ENCODE results near the gene BRD2. TPM values are rescaled to one million over a fixed set of nuclear protein-coding genes. Genes with fewer than 3 reads are reported as not detected.
A peak's percentile ranks its signal among the peaks of the same experiment; 100 is the strongest.
"Not testable (repeated sequence)": the region's sequence is repeated elsewhere in the genome, so short reads cannot be mapped to it uniquely, and the experiment has no call there.

The BRD2 gene
- total RNA-seq (2014; rRNA removed; shearing (Covaris generic)), result 148 and 223 TPM in 2 replicates

DNA sequence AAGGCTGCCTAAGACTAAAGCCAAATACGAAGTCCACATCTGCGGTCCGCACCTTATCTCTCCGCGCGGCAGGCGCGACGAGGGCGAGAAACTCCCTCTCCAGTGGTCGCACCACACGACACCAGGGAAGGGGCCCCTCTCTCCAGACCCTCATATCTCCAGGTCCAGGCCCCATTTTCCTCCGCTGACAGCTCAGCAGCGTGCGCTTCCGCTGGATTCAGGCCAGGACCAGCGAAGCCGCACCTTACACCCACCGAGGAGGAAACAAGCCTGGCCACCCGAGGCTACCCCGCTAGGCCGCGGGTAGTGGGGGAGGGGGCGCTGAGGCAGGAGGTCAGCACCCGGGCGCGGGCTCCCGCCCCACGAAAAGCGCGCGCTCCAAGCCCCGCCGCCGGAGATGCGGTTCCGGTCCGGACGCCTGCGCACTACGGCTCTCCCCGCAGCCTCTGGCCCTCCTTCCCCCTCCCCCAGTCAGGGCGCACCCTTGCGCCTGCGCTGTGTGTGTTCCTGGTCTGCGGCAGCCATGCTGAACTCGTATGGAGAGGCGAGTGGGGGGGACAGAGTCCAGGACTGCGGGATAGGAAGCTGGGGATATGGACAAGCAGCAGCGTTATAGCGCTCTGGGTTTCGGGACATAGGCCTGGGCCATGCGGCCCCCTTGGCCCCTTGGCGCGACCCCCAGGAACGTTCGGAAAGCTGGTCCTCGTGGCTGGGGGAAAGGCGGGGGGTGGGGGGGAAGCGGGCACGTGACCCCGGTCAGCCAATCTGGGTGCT, at the start of gene BRD2:
Gene BRD2, plus strand, starts transcription at position 502 of the 774 bp plus-strand sequence. CDS start 4,305 bp downstream, outside the sequence.
- peak; percentile 98 for DNase-seq (ENCODE audit: low read depth)

DNA sequence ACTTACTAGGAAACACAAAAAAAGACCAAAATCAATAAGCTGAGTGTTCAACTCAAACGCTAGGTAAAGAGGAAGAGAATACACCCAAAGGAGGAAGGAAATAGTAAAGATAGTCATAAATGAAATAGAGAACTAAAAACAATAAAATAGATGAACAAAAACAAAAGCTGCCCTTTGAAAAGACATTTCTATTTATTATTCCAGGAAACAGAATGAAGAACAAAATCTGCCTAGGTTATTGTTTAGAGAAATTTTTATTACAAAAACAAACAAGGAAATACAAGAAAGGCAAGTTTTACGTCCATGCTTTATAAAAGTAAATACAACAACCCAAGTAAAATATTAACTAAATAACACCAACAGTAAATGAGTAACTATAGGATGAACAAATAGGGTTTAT, 47.7 kb upstream of the BRD2 start:
- no peak for DNase-seq (ENCODE audit: low read depth)

GRCh38 chr6:32922083-32922482, 46.3 kb upstream of the BRD2 start:
- no peak for DNase-seq (ENCODE audit: low read depth)

GRCh38 chr6:32931211-32931610, 37.2 kb upstream of the BRD2 start:
- DNase-seq (ENCODE audit: low read depth), result no peak

GRCh38 chr6:32932132-32932868, 36.1 kb upstream of the BRD2 start:
- peak; percentile 48 for DNase-seq (ENCODE audit: low read depth)

GRCh38 chr6:32933661-32934085, 34.7 kb upstream of the BRD2 start:
- DNase-seq (ENCODE audit: low read depth), result peak; percentile 79

DNA sequence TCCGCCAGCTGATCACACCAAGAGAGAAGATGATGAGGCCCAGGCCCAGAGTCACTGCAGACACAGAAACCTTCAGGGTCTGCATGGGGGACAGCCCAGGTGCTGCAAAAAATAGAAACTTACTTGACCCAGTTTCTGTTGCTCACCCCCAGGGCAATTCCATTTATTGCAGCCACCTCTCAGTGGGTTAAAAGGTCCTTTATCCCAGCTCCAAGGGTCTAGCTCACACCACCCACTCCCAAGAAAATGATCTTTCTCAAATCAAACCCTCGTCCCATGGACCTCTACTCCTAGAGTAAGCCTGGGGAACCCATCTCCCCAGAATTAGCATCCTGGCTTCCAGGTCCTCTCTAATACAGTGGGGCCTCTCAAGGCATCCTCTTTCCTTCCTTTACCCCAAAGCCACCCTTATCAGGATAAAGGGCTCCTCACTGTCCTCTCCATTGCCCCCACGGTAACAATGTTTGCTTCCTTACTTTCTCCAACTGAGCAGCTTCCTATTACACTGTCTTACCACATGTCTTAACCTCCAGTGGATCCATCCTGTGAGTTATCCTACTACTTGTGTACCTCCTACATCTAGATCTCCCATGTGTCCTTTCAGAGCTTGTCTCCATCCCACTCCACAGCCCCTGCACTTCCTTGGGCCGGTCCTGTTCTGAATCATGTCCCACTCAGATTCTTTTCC, 32.7 kb upstream of the BRD2 start:
- DNase-seq (ENCODE audit: low read depth), result no peak

GRCh38 chr6:32936239-32937152, 31.9 kb upstream of the BRD2 start:
- no peak for DNase-seq (ENCODE audit: low read depth)

DNA sequence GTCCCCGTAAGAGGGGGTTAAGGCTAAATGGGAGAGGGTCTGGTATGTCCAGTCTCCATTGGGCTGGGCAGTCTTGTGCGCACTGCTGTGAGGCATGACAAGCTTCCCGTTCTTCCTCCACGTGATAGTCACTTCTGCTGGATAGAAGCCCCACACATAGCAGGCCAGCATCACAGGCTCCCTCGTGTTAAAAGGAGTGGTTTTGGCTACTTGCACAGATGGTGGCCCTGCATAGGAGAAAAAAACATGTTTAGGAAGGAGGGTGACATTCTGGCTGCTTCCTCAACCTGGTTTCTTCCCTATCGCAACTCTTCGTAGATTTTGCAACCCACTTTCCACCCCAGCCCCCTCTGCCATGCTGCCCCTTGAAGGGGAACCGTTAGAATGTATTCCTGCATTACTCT, 31.2 kb upstream of the BRD2 start:
- no peak for DNase-seq (ENCODE audit: low read depth)

DNA sequence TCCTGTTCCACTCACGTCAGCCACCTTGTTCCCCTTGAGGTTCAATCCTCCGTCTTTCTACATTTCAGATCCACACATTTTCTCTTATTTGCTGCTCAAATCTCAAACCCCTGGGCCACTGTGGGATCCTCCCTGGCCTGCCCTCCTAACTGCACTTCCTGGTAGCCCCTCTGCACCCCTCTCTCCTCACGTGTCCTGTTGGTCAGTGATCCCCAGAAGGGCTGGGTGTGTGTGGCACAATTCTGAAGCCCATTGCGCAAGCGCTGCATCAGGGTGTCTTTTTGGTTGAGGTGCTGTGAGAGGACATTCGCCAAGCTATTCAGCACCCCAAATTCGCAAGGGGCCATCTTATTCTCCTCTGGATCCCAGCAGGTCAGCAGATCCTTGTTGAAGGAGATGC, 29.9 kb upstream of the BRD2 start:
- DNase-seq (ENCODE audit: low read depth), result no peak

GRCh38 chr6:32940656-32941213, 27.7 kb upstream of the BRD2 start, which contains the start of gene HLA-DMB:
Gene HLA-DMB (minus strand): TSS chr6:32941028. CDS start chr6:32940807, 221 bp downstream.
- DNase-seq (ENCODE audit: low read depth), result peak; percentile 91

DNA sequence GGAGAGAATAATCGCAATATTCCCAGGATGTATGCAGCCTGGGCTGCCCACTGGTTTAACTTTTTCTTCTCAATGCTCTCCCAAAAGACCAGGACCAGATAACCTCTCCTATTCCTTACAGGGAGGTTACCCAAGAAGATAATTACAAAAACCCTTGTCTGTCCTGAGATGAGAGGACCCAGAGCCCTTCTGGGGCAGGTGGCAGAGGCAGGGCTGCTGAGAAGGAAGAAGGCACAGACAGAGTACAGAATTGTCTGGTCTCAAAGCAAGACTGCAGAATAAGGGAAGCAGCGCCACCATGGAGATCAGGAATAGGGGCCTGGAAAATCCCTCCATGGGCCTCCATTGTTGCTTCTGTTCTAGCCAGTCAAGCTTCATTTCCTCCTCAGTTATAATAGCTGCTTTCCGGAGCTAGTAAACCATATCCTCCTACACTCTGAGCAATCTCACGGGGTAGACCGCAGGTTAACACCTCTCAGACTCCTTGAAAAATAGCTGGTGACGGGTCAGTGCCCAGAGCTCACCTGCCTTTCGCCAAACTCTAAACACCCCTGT, 27.1 kb upstream of the BRD2 start:
- DNase-seq (ENCODE audit: low read depth), result no peak

DNA sequence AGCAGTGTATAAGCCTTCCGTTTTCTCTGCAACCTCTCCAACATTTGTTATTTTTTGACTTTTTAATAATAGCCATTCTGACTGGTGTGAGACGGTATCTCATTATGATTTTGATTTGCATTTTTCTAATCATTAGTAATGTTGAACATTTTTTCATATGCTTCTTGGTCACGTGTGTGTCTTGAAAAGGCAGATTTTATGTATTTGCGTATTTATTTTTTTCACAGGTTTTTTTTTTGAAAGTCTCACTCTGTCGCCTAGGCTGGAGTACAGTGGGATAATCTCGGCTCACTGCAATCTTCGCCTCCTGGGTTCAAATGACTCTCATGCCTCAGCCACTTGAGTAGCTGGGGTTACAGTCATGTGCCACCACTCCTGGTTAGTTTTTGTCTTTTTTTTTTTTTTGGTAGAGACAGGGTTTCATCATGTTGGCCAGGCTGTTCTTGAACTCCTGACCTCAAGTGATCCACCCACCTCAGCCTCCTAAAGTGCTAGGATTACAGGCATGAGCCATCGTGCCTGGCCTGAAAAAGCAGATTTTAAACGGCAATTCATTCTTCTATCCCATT, 25.8 kb upstream of the BRD2 start:
- DNase-seq (ENCODE audit: low read depth), result not testable (repeated sequence)

GRCh38 chr6:32943864-32944649, 24.3 kb upstream of the BRD2 start:
- DNase-seq (ENCODE audit: low read depth), result no peak

- peak; percentile 85 for DNase-seq (ENCODE audit: low read depth)
Observed at GRCh38 chr6:32945108-32945760, 23.2 kb upstream of the BRD2 start.

- DNase-seq (ENCODE audit: low read depth), result no peak
Observed at GRCh38 chr6:32945953-32946352, 22.4 kb upstream of the BRD2 start.

GRCh38 chr6:32946893-32947292, 21.5 kb upstream of the BRD2 start:
- no peak for DNase-seq (ENCODE audit: low read depth)

DNA sequence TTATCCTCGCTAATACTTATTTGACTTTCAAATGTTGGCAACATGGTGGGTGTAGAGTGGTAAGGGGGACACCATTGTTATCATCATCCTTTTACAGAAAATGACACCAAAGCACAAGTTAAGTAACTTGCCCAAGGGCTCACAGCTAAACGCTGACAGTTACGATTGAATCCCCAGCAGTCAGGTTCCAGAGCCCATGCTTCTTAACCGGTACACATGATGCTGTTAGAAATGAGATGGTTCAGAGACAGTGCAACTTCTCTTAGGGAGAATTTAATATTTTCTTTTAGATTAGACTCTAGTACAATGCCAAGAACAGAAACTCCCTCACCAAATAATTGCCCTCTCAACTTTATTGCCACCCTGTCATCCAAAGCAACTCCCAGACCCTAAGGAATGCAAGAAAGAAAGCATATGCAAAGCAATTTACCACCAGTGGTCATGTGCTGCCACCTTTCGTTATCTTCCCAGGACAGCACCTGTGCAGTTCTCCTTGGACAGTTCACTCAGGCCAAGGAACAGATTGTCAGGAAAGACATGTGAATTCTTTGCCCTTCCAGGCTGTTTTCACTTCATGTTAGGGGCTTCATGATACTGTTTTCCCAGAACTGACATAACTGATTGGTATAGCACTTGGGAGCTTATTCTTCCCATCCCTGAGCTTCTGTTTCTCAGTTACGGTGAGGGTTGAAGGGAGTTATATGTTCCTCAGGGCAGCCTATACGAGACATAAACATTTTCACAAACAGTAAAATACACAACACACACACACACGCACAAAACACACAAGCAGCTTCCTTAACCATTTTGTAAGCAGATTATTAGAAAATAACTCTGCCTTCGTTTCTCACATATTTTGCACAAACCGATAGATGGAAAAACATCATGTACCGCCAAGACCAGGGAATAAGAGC, 20.6 kb upstream of the BRD2 start:
- peak; percentile 81 for DNase-seq (ENCODE audit: low read depth)
